SK-N-MC (cell line): Measurements from ENCODE around the gene PPHLN1.
"Not testable (repeated sequence)": the region's sequence is repeated elsewhere in the genome, so short reads cannot be mapped to it uniquely, and the experiment has no call there.

ENCODE experiments used
- EZH2 ChIP-seq: fragments of 200-600 bp; sonication (generic); IDR thresholded peaks from one replicate; pipeline ENCODE4 v1.6.1; 2017; ENCODE audit warnings: antibody characterized with exemption
- FOXP2 ChIP-seq: optimal IDR thresholded peaks from 2 replicates; pipeline ENCODE3; 2011; ENCODE audit warnings: mild to moderate bottlenecking, moderate library complexity; ENCODE audit not compliant: insufficient read depth; ENCODE audit errors: extremely low read length, control extremely low read depth
- POLR2AphosphoS5 ChIP-seq: IDR thresholded peaks from 2 replicates; pipeline ENCODE4 v1.6.1; 2012; ENCODE audit warnings: mild to moderate bottlenecking, low read depth, low read length, borderline replicate concordance

DNA sequence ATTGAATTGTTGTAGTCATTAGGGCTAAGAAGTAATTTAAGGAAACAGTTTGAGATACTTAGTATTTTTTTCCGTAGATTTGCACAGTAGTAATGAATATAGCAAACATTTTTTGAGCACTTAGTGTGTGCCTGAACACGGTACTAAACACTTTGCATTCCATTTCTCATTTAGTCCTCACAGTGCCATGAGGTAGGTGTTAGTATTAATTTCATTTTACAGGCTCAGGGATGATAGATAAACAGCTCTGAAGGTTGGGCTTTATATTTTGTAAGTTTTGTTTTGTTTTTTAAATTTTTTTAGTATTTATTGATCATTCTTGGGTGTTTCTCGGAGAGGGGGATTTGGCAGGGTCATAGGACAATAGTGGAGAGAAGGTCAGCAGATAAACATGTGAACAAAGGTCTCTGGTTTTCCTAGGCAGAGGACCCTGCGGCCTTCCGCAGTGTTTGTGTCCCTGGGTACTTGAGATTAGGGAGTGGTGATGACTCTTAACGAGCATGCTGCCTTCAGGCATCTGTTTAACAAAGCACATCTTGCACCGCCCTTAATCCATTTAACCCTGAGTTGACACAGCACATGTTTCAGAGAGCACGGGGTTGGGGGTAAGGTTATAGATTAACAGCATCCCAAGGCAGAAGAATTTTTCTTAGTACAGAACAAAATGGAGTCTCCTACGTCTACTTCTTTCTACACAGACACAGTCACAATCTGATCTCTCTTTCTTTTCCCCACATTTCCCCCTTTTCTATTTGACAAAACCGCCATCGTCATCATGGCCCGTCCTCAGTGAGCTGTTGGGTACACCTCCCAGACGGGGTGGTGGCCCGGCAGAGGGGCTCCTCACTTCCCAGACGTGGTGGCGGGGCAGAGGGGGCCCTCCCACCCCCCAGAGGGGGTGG lies 23.4 kb downstream of the PPHLN1 start:
- not testable (repeated sequence) for TF ChIP-seq EZH2, POLR2AphosphoS5, FOXP2
